Epithelial cell of proximal tubule (primary cell): Measurements from ENCODE around the gene KANK4. TPM values are rescaled to one million over a fixed set of nuclear protein-coding genes. Genes with fewer than 3 reads are reported as not detected.

ENCODE experiments used
- DNase-seq: peaks from one replicate; pipeline ENCODE4 v3.0.0-alpha.2; 2011; ENCODE audit warnings: low read depth
- H3K4me3 ChIP-seq: 2 replicates; pipeline ENCODE4 v1.5.1; 2011; ENCODE audit warnings: low read depth, mild to moderate bottlenecking, low read length
- total RNA-seq: library from RNA; depleted of rRNA; stranded (reverse); fragments of >200 nt; gene quantifications from 2 replicates; pipeline ENCODE4 v1.2.3, GENCODE V29; 2015
- TF ChIP-seq, protein P1 (sequence below): conservative IDR thresholded peaks from 2 replicates; pipeline ENCODE4 v1.5.1; 2012; ENCODE audit warnings: low read depth, mild to moderate bottlenecking, low read length

KANK4 gene
- total RNA-seq, 1 donor from 2014 or later = not detected

DNA sequence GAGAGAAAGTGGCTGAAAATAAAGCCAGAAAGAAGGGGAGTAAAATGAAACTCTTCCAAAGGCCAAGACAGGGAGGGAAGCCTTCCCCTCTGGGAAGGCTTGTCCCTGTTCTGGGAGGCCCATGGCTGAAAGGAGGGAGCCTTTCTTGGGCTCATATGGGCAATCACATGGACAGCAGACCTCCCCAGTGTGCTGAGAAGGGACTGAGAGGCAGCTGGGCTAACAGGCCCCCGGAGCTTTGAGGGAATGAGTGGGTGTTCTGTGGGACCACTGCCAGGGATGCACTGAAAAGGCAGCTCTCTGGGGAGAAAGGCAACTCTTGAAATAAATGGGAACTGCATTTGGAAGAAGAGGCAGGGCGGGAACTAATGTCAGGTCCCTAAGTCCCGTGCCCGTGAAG, 39.1 kb downstream of the KANK4 start:
- TF ChIP-seq, protein P1, sequence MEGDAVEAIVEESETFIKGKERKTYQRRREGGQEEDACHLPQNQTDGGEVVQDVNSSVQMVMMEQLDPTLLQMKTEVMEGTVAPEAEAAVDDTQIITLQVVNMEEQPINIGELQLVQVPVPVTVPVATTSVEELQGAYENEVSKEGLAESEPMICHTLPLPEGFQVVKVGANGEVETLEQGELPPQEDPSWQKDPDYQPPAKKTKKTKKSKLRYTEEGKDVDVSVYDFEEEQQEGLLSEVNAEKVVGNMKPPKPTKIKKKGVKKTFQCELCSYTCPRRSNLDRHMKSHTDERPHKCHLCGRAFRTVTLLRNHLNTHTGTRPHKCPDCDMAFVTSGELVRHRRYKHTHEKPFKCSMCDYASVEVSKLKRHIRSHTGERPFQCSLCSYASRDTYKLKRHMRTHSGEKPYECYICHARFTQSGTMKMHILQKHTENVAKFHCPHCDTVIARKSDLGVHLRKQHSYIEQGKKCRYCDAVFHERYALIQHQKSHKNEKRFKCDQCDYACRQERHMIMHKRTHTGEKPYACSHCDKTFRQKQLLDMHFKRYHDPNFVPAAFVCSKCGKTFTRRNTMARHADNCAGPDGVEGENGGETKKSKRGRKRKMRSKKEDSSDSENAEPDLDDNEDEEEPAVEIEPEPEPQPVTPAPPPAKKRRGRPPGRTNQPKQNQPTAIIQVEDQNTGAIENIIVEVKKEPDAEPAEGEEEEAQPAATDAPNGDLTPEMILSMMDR = no peak
- no peak for DNase-seq
- H3K4me3 ChIP-seq = no peak overlapping the region

DNA sequence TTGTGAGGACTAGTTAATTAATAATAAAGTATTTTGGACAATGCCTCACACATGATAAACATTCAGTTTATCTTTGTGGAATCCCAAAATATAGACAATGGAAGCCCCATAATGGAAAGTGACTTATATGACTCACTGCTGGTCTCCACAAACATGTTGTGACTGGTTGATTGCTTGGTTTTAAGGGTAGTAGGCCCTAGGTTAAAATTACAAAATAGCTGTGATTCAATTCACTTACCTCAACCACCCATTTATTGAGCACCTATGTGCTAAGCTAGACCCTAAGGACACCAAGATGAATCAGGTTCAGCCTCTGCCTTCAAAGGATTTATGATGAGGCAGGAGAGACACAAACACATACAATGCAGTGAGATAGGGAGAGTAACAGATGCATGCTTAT, 42.4 kb downstream of the KANK4 start:
- TF ChIP-seq, protein P1 = no peak
- no peak for DNase-seq
- H3K4me3 ChIP-seq = no peak overlapping the region

DNA sequence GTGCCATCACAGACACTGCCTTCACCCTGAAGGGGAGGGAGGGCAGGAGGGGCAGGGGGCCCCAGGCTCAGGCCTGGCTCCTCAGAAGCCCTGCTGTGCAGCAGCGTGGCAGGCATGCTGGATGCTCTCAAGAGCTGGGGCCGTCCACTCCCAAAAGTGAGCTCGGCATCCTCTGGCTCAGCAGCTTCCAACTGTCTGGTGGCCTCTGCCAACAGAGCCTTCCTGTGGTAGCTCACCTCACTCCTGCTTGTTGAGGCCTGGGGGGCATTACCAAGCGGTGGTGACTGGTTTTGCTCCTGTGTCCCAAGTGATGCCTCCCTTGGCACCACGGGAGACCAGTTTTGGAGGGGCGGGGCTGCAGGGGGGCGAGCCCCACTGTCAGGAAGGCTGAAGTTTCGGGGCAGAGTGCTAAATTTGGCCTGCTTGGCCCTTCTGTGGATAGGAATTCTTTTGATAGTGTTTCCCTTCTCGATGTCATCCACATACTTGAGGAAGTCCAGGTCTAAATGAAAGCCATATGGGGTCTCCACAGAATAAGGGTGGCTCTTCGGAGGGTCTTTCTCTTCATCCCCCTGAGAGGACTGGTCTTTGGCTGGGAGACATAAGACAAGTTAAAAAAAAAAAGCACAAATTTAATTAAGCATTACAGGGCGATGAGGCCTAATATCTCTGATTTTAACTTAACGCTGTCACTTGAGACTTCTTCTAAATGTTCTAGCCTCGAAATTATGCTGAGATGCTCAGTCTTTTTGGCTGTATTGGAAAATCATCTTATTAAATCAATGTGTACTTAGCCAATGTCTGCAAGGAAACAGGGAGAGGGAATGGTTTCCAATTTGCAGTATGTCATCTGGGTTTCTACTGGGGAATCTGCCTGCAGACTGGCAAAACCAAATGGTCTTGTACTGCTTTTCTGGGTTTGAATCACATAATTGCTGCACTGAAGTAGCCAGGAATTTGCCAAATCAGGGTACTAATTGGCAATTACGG, 44.4 kb downstream of the KANK4 start:
- H3K4me3 ChIP-seq = no peak overlapping the region
- TF ChIP-seq, protein P1 = no peak
- no peak for DNase-seq

DNA sequence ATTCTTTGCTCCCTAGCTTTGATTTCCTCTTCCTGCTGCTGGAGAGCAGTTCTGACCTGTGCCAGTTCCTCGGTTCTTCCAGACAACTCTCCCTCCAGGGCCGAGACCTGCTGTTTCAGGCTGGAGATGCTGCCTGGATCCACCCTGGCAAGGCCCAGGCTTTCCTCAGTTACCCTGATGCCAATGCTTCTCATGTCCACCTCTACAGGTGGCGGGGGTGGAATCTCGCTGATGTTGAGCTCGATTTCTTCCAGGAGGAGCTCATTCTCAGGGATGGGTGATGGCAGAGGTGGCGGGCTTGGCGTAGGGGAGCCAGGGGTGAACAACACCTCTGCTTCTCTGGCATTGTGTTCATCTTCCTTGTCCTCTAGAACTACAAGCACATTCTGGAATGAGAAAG, 45.3 kb downstream of the KANK4 start:
- H3K4me3 ChIP-seq = no peak overlapping the region
- TF ChIP-seq, protein P1 = no peak
- DNase-seq = no peak

DNA sequence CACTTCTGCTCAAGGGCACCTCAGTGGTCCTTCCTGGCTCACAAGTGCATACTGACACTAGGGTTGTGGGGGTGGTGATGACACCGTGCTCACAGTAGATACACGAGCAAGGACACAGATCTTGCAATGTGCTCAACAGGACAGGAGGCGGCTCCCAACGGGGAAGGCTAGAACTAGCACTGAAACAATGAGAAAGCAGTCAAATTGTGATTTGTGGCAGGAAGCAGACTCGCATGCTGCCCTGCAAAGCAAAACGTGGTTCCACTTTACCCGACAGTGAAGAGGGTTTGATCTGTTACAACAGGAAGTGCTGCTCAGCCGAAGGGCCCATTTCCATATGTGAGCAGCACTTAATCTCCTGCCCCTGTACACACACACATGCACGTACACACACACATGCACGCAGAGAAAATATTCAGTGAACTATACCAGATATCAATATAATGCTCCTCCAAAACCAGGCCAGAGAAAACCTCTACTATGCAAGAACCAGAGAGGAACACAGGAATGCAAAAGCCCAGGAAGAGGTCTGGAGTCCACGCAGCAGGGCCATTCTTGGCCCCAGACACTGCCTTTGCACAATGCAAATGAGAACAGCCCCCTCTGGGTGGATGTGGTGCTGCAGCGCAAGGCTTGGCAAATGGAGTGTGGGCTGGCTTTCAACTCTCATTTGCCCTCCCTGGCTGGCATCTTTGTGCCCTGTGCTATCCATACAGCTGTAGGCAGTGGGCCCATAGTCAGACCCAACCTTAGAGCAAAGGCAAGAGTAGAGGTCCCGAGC, 47.1 kb downstream of the KANK4 start:
- DNase-seq = no peak
- TF ChIP-seq, protein P1 = no peak
- H3K4me3 ChIP-seq = no peak overlapping the region

DNA sequence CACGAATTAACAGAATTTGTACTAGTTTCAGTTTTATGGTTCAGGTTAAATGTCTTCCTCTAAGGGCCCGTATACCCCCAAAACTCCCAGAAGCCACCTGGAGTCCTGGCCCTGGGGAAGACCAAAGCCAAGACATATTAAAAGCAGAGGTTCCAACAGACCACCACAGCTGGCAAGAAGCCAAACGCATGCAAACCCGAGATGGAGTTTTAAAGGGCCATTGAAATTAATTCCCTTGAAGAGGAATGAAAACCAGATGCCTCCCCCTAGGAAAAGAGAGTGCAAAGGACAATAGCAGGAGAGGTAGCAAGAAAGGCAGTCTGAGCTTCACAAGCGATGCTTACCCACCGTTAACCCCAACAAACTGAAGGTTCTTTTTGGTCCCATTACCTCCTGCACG, 48.1 kb downstream of the KANK4 start:
- H3K4me3 ChIP-seq = no peak overlapping the region
- TF ChIP-seq, protein P1 = no peak
- DNase-seq = no peak
